Fibroblast of skin of scalp (primary cell): ENCODE data around the gene SPINT4. TPM values are rescaled to one million over a fixed set of nuclear protein-coding genes. Genes with fewer than 3 reads are reported as not detected.
"Not testable (repeated sequence)": the region's sequence is repeated elsewhere in the genome, so short reads cannot be mapped to it uniquely, and the experiment has no call there.

Experiments
- DNase-seq: peaks from one replicate; pipeline ENCODE4 v3.0.0-alpha.2; 2013
- polyA plus RNA-seq, 2 experiments: library from polyadenylated mRNA; unstranded; fragments of 120-200 nt; gene quantifications; one replicate each; pipeline ENCODE4 v1.2.1, GENCODE V29; 2013; ENCODE audit not compliant: insufficient read length in 2 of 2

Gene SPINT4
- not detected for polyA plus RNA-seq (2013, experiment 1 of 2; ENCODE audit: insufficient read length)
- not detected for polyA plus RNA-seq (2013, experiment 2 of 2; ENCODE audit: insufficient read length)

- no peak for DNase-seq
Measured at GRCh38 chr20:45722047-45722446, at the start of gene SPINT4. Gene SPINT4 (plus strand): TSS chr20:45722347. CDS start chr20:45722368, 21 bp downstream.

GRCh38 chr20:45672765-45673164, 49.4 kb upstream of the SPINT4 start:
- no peak for DNase-seq

DNA sequence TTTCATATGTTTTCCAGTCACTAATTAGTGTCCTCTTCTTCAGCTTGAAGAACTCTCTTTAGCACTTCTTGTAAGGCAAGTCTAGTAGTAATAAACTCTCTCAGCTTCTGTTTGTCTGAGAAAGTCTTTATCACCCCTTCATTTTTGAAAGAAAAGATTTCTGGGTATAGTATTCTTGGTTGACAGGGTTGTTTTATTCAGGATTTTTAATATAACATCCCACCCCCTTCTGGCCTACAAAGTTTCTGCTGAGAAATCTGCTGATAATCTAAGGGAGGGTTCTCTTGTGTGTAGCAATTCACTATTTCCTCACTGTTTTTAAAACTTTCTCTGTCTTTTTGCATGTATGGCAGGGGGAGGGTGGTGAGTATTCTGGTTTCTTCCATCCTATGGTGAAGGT, 42.5 kb upstream of the SPINT4 start:
- DNase-seq, result no peak

- DNase-seq, result no peak
Measured at GRCh38 chr20:45685896-45686295, 36.3 kb upstream of the SPINT4 start.

DNA sequence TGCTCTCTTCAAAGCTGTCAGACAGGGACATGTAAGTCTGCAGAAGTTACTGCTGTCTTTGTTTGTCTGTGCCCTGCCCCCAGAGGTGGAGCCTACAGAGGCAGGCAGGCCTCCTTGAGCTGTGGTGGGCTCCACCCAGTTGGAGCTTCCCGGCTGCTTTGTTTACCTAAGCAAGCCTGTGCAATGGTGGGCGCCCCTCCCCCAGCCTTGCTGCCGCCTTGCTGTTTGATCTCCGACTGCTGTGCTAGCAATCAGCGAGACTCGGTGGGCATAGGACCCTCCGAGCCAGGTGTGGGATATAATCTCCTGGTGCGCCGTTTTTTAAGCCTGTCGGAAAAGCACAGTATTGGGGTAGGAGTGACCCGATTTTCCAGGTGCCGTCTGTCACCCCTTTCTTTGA, 28.8 kb upstream of the SPINT4 start:
- not testable (repeated sequence) for DNase-seq

- DNase-seq, result no peak
Measured at GRCh38 chr20:45695496-45695895, 26.7 kb upstream of the SPINT4 start.

DNA sequence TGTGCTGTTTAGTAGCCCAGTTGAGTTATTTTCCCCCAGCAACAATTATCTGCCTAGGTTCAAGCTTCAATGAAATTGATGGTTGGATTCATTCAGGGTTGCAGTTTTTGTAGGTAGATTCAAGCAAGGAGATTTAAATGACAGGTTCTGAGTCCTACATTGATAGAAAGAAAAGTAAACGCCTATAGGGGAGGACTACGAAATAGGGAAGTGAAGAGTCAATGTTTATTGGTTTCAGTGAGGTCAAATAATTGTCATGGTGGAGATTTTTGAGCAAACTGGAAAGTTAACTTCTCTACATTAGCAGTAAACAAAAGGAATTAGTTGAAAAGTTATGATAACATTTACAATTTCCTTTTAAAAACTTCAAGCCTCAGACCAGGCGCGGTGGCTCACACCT, 21.0 kb upstream of the SPINT4 start:
- no peak for DNase-seq

- no peak for DNase-seq
Measured at GRCh38 chr20:45701873-45702272, 20.3 kb upstream of the SPINT4 start, which contains the start of gene WFDC13. Gene WFDC13 (plus strand): TSS chr20:45702038. CDS start chr20:45702124, 86 bp downstream.

GRCh38 chr20:45704969-45705637, 17.0 kb upstream of the SPINT4 start, which contains the start of gene WFDC10B:
Gene WFDC10B (minus strand): TSS chr20:45705019. CDS start chr20:45685992, 19,027 bp downstream.
- DNase-seq, result no peak

DNA sequence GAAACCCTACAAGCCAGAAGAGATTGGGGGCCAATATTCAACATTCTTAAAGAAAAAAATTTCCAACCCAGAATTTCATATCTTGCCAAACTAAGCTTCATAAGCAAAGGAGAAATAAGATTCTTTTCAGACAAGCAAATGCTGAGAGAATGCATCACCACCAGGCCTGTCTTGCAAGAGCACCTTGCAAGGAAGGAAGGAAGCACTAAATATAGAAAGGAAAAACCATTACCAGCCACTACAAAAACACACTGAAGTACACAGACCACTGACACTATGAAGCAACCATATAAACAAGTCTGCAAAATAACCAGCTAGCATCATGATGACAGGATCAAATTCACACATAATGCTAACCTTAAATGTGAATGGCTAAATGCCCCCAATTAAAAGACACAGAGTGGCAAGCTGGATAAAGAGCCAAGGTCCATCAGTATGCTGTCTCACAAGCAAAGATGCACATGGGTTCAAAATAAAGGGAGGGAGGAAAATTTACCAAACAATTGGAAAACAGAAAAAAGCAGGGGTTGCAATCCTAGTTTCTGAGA, 5.9 kb upstream of the SPINT4 start:
- not testable (repeated sequence) for DNase-seq

DNA sequence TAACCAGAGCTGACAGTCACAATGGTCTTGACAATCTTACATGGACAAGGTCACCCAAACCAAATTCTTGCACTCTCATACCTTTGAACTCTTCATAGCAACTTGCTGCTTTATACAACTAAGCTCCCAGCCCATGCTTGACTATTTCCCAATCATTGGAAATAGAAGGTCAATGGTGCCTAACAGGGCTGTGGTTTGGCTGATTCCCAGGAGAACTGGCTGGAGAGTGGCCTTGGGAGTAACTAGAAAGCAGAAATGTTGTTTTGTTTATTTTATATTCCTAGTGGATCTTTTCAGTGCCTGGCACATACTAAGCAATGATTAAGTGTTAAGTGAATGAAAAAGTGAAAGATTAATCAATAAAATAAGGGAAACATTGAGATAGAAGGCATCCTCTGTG, 3.0 kb downstream of the SPINT4 start:
- DNase-seq, result no peak

- no peak for DNase-seq
Measured at GRCh38 chr20:45727044-45727443, 4.9 kb downstream of the SPINT4 start.

GRCh38 chr20:45732199-45732598, 10.1 kb downstream of the SPINT4 start:
- no peak for DNase-seq

DNA sequence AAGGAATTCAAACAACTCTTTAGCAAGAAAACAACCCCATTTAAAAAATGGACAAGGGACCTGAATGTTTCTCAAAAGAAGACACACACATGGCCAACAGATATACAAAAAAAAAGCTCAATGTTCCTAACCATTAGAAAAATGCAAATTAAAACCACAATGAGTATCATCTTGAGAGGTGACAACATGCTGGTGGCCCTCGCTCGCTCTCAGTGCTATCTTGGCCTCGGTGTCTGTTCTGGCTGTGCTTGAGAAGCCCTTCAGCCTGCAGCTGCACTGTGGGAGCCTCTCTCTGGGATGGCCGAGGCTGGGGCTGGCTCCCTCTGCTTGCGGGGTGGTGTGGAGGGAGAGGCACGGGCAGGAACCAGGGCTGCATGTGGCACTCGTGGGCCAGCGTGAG, 13.4 kb downstream of the SPINT4 start:
- no peak for DNase-seq

GRCh38 chr20:45735988-45736387, 13.8 kb downstream of the SPINT4 start:
- no peak for DNase-seq

DNA sequence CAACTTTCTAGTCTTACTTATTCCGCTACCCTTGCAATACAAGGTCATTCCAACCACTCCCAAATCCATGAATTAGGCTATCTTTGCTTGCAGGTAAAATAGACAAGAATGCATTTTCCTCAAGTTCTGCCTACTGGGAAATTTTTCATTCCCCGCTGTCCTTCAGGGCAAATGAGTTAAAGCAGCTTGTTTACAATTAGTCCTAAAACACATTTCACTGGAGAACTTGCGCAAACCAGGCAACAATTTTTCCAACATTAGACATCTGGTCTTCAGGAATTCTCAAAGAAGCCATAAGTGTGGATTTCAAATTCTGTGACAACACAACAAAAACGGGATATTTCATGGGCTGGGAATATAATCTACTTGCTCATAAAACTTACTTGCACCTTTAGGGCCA, 20.4 kb downstream of the SPINT4 start:
- no peak for DNase-seq

DNA sequence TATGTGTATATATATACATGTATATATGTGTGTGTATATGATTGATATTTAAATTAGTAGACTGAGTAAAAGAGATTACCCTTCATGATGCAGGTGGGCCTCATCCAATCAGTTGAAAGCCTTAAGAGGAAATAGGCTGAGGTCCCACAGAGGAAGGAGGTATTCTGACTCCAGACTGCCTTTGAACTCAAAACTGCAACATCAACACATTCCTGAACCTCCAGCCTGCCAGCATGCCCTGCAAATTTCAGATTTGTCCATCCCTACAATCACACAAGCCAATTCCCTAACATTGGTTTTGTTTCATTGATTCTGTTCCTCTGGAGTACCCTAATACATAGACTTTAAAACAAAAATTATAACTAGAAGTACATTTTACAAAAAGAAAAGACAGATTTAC, 22.9 kb downstream of the SPINT4 start:
- no peak for DNase-seq

DNA sequence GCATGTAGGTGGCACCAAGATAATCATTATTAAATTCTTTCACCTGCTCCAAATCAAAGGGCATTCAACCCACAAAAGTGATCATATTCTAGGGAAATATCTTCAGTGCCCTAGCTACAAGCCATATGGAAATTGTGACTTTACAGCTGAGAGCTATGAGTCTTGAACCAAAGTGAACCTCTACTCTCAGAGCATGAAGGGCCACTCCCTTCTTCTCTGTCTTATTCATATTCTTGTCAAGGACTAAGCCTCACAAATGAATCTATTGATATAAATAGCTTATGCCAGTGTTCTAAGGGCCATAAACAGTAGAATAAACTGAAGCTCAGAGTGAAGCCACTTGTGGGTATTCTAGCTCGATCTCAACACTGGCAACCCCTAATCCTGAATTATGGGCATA, 29.6 kb downstream of the SPINT4 start:
- DNase-seq, result no peak

DNA sequence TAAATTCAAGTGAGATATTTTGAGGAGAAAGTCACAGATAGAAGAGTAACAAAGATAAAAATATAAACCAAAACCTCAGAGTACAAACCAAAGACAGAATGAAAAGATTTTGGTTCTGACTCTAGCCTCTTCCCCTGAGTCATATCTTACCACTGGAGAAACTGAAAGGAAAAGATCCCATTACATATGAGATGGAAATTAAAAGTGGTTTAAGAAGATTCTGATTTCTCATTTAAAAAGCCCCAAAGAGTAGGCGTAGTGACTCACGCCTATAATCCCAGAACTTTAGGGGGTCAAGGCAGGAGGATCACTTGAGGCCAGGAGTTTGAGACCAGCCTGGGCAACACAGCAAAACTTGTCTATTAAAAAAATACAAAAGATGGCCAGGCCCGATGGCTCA, 30.6 kb downstream of the SPINT4 start:
- no peak for DNase-seq

GRCh38 chr20:45758096-45758495, 35.9 kb downstream of the SPINT4 start:
- no peak for DNase-seq

DNA sequence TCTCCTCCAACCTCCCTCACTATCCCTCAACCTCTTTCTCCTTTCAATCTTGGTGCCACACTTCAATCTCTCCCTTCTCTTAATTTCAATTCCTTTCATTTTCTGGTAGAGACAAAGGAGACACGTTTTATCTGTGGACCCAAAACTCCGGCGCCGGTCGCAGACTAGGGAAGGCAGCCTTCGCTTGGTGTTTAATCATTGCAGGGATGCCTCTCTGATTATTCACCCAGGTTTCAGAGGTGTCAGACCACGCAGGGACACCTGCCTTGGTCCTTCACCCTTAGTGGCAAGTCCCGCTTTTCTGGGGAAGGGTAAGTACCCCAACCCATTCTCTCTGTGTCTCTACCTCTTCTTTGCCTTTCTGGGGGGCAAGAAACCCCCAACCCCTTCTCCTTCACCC, 37.8 kb downstream of the SPINT4 start:
- not testable (repeated sequence) for DNase-seq

DNA sequence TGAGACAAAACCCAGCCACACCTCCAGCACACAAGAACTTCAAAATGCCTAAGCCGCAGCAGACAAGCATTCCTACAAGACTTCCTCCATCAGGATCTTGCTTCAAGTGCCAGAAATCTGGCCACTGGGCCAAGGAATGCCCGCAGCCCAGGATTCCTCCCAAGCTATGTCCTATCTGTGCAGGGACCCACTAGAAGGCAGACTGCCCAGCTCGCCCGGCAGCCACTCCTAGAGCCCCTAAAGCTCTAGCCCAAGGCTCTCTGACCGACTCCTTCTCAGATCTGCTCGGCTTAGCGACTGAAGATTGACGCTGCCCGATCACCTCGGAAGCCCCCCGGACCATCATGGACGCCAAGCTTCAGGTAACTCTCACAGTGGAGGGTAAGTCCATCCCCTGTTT, 39.8 kb downstream of the SPINT4 start:
- not testable (repeated sequence) for DNase-seq

DNA sequence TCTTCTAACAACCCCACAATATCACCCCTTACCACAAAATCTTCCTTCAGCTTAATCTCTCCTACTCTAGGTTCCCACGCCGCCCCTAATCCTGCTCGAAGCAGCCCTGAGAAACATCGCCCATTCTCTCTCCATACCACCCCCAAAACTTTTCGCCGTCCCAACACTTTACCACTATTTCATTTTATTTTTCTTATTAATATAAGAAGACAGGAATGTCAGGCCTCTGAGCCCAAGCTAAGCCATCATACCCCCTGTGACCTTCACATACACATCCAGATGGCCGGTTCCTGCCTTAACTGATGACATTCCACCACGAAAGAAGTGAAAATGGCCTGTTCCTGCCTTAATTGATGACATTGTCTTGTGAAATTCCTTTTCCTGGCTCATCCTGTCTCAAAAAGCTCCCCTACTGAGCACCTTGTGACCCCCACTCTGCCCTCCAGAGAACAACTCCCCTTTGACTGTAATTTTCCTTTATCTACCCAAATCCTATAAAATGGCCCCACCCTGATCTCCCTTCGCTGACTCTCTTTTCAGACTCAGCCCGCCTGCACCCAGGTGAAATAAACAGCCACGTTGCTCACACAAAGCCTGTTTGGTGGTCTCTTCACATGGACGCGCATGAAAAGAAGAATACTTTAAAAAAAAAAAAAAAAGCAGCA, 42.6 kb downstream of the SPINT4 start:
- DNase-seq, result not testable (repeated sequence)
